GM21825 (cell line): ENCODE measurements around the gene FHIT.
A peak's percentile ranks its signal among the peaks of the same experiment; 100 is the strongest.
"Not testable (repeated sequence)": the region's sequence is repeated elsewhere in the genome, so short reads cannot be mapped to it uniquely, and the experiment has no call there.

ENCODE experiments used
- ATAC-seq: cut with Tn5 transposase; IDR thresholded peaks from one replicate; pipeline ENCODE4 v1.9.1; 2021; ENCODE audit warnings: mild to moderate bottlenecking, moderate library complexity; ENCODE audit not compliant: unreplicated experiment

FHIT gene

DNA sequence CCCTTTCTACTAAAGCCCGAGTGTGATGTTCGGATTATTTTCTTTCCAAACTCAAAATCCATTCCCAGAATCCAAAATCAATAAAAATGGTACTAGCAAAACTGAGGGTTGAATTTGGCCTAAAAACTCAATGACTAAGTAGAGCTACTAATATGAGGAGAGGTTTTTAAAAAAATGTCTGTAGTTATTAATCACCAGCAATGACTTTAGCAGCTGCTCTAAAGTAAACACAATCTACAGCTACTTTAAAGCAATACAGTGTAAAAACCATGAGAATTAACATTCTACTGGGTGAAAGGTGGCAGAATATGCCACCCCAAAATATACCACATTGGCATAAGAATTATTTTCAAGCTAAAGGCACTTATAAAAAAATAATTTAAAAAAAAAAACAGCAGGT, 23.5 kb downstream of the FHIT start:
- no peak for ATAC-seq

DNA sequence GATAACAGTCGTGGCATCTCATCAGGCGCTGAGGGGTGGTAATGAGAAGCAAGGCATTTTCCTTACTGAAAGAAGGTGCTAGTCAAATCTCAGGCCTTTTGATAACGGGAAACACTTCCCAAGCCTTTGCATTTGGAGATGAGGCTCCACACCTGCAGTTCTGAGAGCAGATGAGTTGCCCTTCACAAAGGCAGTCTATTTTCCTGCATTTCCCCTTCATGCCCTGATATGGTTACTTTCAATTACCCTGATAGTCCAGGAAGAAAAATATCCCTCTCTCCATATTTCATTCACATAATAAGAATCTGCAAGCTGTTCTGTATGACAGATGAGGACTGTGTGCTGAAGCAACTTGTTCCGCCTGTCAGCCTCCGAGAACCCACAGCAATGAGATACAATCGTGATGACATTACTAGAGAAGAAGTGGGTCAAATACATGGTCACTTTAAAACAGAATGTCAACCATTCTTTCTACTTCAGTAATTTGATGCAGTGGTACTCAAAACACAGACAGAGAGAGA, 25.0 kb downstream of the FHIT start:
- no peak for ATAC-seq

DNA sequence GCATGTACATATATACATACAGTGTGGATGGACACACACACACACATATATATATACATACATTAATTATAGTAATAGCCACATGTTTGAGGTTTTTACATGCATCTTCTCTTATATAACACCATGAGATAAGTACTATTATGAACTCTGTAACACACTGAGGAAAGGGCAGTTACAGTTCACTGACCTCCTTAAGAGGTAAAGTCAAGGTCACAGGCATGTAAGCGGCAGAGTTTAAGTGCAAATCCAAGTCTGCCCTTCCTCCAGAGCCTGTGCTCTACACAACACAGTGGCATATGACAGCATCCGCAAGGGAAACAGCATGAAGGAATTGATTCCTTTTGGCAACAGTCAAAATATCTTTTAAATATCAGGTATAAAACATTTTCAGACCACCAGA, 26.4 kb downstream of the FHIT start:
- ATAC-seq: no peak

DNA sequence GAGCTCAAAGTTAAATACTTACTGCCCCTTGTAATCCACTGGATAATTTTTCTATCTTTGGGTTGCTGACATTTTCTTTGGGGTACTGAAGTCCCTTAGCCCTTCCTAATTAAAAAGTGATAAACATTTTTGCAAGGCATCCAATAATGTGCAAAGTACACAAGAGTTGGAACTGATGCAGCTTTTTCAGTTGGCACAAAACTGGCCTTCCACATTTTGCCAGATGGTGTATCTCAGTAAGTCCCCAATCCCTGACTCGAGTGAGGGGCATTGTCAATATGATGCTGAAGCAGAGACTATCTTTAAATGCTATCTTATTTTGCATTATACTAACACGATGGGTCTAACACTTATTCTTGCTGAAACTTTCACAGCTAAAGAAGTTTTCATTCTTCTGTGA, 27.8 kb downstream of the FHIT start:
- no peak for ATAC-seq

DNA sequence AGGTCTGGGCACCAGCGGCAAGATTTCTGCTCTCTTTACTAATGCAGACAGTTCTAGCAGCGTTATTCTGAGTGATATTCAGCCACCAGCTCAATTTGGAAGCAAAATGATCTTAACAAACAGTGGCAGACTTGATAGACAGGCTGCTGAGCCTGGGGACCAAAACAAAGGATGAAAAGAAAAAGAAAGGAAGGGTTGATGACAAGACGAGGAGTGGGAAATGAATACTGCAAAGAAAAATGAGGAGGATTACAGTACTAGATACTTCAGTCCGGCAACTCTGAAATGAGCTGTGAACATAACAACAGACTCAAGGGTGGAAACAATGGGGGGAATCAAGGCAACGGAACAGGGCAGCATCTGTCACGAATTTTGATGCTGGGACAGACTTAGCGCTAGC, 28.8 kb downstream of the FHIT start:
- ATAC-seq: no peak

DNA sequence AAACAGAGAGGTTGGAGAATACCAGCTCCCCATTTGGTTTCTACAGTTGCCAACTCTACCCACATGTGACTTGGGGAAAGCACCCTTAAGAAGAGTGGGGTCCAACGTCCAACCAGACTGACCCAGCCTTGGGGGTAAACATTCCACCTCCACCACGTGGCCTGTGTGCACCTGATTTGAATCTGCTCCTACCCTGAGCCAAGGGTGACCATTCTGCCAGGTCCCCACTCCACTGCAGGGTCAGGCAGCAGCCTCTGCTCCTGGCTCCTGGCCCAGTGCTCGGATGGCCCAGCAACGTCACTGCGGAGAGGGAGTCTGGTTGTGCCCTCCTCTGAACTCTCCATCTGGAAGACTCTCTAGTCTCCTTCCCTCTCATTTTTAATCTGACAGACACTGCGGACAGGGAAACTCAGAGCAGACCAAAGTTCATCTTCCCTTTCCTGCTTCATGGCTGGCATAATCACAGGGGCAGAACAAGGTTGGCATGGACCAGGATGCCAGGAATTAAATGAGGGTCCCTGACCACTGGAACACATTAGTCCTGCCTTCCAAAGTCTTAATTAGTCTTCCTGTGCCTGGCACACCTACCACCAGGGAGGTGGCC, 29.4 kb downstream of the FHIT start:
- no peak for ATAC-seq

DNA sequence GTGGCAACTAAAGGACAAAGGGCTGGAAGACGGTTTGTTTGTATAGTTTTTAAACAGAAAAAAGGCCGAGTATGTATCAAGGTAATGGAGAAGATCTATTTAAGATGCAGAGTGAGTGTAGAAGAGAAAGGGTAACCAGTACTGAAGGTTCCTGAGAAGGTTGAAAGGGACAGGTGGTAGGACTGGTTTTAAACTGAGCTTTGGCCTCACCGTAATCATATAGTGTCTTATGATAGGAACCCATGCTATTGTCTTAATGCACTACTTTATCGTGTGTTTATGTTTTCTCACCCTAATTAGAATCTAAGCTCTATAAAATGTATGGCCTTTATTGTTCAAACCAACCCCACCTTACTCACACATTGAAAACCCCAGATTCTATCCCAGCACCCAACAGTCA, 32.7 kb downstream of the FHIT start:
- ATAC-seq: no peak

DNA sequence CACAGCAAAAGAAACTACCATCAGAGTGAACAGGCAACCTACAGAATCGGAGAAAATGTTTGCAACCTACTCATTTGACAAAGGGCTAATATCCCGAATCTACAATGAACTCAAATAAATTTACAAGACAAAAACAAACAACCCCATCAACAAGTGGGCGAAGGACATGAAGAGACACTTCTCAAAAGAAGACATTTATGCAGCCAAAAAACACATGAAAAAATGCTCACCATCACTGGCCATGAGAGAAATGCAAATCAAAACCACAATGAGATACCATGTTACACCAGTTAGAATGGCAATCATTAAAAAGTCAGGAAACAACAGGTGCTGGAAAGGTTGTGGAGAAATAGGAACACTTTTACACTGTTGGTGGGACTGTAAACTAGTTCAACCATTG, 35.1 kb downstream of the FHIT start:
- ATAC-seq: not testable (repeated sequence)

DNA sequence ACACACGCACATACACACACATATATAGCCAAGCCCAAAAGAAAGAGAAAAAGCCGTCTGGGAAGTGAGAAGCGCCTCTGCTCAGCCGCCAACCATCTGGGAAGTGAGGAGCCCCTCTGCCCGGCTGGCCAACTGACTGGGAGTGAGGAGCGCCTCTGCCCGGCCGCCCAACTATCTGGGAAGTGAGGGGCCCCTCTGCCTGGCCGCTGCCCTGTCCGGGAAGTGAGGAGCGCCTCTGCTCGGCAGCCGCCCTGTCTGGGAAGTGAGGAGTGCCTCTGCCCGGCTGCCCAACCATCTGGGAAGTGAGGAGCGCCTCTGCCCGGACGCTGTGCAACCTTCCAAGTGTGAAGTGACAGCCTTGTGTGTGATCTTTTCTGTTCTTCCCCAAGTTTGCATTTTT, 49.2 kb downstream of the FHIT start:
- no peak for ATAC-seq

DNA sequence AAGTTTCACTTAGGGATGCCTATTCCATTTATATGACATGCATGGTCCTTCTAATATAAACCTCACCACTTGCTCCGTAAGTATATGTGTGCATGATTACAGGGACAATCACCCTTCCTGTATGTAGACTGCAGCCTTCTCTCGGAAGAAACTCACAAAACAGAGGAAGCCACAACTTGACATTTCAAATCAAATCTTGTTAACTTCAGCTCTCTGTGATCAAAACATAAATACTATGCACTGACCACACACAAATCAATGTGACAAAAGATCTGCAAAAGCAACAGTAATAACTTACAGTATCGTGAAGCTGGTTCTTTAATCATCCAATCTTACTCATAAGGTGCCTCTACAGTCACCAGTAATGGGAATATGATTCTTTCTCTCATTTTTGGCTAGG, 50.2 kb downstream of the FHIT start:
- no peak for ATAC-seq

DNA sequence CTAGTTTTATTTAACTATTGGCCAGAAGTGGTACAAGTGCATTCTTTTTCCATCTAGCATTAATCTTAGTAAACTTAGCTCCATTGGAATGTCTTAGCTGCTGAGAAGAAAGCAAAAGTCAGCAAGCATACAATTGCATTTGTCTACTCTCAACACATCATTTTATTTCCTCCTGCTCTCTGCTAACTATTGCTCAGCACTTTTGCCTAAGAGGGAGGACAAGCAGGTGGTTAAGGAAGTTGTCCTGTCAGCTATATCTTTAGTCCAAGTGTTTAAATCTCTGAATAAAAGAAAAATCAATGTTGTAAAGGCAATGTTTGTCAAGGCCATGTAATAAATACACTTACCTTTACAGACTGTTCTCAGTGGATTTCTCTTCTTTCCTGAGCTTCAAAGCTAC, 51.0 kb downstream of the FHIT start:
- no peak for ATAC-seq

DNA sequence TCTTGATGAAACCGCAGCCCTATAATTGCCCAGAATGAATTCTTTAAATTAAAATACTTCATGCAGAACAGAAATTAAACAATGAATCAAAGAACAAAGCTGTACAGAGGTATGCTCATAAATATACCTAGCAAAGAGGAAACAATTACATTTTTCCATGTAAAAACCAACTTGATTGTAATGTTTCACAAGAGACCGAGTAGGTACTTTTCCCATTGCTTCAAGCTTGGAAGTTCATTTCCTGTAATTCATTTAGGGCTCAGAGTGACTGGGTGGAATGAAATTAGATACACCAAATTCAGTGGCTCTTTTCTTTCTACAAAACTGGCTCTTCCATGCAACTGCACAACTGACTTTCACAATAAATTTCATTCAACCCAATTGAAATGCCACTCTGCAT, 51.4 kb downstream of the FHIT start:
- no peak for ATAC-seq

DNA sequence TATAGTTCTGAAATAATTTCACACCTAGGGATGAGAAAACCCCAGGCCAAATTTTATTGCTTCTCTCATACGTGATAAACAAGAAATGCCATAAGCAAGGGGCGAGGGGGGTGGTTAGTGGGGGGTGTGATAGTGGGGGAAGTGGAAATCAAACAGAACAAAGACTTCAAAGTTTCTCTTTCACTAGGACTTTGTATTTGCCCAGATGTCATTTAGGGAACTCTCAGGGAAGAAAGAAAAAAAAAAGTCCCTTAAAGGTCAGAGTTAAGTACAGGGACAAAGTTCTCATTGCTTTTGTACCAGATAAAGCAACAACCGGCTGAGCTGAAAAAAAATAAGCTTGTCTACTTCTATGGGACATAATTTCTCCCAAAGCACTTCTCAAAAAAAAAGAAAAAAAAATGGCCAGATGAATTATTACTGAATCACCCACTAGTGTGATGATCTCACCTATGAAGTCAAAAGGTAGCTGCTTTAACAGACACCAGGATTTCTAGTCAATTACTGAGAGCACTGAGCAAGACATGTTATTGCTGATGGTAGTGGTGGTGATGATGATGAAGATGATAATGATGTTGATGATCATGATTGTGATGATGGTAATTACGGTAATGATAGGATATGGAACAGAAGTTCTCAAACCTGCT, 56.2 kb downstream of the FHIT start:
- ATAC-seq: no peak

DNA sequence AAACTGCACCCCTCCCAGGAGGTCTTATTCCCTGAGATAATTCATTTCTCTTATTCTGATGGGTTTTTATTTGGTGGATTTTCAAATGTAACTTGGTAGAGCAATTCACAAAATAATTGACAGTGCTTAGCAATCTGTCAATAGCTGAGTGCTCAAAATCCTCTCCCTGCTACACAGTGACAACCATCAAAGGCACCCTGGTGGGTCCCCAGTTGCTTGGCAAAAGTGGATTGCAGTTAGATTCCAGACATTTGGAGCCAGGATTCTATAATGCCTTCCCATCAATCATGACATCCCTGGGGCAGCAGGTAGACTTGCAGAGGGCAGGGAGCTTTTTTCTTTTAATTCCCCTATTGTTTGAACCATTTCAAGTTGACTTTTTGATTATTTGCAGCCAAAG, 59.0 kb downstream of the FHIT start:
- ATAC-seq: no peak

DNA sequence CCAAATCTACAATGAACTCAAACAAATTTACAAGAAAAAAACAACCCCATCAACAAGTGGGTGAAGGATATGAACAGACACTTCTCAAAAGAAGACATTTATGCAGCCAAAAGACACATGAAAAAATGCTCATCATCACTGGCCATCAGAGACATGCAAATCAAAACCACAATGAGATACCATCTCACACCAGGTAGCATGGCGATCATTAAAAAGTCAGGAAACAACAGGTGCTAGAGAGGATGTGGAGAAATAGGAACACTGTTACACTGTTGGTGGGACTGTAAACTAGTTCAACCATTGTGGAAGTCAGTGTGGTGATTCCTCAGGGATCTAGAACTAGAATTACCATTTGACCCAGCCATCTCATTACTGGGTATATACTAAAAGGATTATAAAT, 61.0 kb downstream of the FHIT start:
- ATAC-seq: not testable (repeated sequence)

DNA sequence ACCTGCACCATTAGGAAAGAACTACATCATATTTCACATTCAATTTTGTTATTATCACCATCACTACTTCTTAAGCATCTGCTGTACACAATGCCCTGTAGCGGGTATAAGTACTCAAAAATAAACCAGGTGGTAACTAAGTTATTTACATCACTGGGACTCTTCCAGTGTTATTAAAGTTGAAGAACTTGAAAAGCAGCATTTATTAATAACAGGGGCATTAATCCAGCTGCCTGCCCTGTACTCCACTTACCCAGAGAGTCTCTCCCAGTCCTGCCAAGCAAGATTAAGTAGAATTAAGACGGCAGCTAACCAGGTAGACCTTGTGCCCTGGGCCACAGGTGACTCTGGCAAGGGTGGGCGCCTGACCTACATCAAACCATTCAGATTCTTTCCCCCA, 65.2 kb downstream of the FHIT start:
- ATAC-seq: no peak

DNA sequence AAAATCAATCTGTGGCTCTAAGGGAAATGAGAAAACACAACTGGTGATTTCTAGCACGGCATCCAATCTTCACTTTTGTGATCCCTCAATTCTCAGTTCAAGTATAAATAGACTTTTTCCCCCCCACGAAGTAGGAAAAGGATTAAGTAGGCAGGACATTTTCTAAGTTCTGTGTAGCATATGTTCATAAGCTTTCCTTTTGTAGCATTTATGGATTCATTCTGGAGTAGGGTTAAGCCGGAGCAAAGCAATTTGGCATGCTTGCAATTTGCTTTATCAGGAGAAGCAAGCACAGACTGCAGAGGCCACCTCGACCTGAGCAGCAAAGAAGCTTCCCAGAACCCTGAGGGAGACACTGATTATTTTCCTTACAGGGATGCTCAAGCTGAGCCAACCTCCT, 66.3 kb downstream of the FHIT start:
- ATAC-seq: no peak

DNA sequence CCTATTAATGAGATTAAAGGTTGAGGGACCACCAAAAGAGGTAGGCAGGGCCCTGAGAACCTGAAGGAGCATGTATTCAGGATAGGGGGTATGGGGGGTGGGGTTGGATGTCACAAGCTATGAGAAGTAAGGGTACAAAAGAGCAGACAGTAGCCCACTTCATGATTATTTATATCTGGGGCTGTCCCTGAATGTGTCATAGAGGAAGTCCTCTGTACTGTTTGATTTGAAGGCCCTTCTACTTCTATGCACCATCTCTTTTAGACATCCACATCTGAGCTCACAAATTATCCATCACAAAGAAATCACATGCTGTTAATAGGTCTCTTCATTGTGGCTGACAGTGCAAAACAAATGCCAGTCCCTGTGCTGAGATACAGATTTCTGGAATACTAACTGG, 68.6 kb downstream of the FHIT start:
- peak; percentile 51 for ATAC-seq

DNA sequence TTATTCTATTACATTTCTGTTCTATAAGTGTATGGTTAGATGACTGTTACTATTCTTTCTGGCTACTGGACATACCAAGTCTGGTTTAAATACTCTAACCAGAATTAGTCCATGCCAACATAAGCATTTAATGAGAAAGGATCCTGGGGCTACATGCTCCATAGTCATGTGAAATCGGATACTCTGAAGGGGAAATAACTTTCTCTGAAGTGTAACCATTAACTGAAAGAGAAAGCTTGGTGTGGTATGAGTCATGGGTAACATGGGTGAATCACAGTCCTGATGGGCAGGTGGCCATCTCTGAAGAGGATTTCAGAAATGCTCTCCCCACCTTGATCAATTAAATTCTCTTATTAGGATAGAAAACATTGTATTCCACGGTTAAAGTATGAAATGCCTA, 69.4 kb downstream of the FHIT start:
- peak; percentile 97 for ATAC-seq

DNA sequence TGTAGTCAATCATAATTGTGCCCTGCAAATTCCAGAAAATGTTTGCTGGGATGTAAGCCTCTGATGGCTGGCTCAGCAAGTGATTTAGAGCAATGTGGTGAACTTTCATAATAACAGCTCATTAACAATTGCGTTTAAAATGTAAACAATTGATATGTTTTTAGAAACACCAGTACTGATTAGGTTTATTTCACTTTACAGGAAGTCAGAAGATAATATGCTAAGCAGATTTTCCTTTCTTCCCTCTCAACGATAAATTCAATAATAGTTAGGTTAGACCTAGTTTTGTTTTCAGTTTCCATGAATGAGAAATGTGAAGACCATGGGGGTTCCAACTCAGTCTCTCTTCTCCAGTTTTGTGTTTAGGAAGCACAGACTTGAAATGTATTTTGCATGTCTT, 71.0 kb downstream of the FHIT start:
- no peak for ATAC-seq

DNA sequence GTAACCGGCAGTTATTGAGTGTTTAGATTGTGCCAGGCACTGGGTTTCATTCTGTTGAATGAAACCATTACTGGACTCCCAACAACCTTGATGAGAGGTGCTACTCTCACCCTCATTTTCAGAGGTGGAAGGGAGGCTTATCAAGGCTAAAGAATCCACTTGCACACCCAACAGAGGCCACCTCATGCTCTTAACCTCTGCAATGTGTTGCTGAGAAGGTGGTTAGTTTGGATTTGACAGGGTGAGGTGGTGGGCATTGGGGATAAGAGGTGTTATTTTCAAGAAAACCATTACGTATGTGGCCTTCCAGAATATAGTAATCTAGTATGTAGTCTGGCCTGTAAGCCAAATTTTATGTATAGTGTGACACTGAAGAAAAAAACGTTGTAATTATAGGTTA, 73.1 kb downstream of the FHIT start:
- no peak for ATAC-seq

DNA sequence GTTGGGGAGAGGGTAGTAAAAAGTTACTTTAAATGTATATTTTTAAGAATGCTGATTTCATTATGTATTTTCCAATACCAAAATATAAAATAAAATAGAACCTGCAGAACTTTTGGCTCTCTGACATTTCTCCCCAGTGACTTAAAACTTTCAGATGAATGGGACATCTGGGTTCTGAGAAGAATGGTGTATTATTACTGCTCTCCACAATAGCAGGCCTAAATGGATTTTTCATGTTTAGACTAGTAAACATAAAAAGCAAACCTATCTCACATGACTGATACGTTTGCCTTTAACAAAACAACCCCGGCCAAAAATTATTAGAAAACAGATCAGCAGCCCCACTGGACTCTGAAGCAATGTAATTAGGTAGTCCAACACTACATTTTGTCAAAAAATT, 73.8 kb downstream of the FHIT start:
- no peak for ATAC-seq

DNA sequence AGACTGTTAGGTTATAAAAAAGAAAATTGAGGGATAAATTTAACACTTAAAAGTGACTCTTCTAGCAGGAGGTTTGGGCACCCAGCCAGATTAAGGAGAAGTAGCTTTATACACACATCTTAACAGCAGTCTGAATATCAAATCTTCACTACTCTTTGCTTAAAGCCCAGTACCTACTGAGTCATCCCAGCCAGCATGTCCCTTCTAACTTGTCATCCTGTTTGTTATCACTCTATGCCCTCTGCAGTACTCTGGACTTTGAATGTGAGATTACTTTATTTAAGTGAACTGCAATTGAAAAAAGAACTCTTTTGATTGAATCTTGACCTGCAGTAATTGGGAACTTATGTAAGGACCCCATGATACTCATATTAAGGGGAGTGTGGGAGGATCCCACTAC, 77.6 kb downstream of the FHIT start:
- no peak for ATAC-seq
